HUES64 (cell line): ENCODE measurements around the gene RHOT2.
A peak's percentile ranks its signal among the peaks of the same experiment; 100 is the strongest.

Experiments used
- H3K27ac ChIP-seq: 2 replicates; pipeline ENCODE4 v1.7.0; 2013; ENCODE audit warnings: low read depth, low read length, inconsistent platforms
- H3K27me3 ChIP-seq: 2 replicates; pipeline ENCODE4 v1.6.1; 2013; ENCODE audit warnings: mild to moderate bottlenecking, low read length; ENCODE audit not compliant: insufficient read depth
- H3K36me3 ChIP-seq: 2 replicates; pipeline ENCODE4 v1.6.1; 2013; ENCODE audit warnings: mild to moderate bottlenecking, low read length; ENCODE audit not compliant: insufficient read depth
- H3K4me1 ChIP-seq: 2 replicates; pipeline ENCODE4 v1.6.1; 2013; ENCODE audit warnings: mild to moderate bottlenecking, low read length, moderate library complexity; ENCODE audit not compliant: insufficient read depth
- H3K4me3 ChIP-seq: 2 replicates; pipeline ENCODE4 v1.5.1; 2013; ENCODE audit warnings: mild to moderate bottlenecking, low read length, moderate library complexity
- H3K9ac ChIP-seq: 2 replicates; pipeline ENCODE4 v1.6.1; 2013; ENCODE audit warnings: mild to moderate bottlenecking, low read depth, low read length
- H3K9me3 ChIP-seq: 2 replicates; pipeline ENCODE4 v1.6.1; 2013; ENCODE audit warnings: low read depth, low read length; ENCODE audit not compliant: insufficient read depth
- WGBS: fragments of 150-250, 120-280 bp; methylation state at CpG from one replicate; pipeline ENCODE4 v1.1.7; 2013; ENCODE audit warnings: missing lambda C conversion rate; 5-methylcytosine and 5-hydroxymethylcytosine counted together

Gene RHOT2

DNA sequence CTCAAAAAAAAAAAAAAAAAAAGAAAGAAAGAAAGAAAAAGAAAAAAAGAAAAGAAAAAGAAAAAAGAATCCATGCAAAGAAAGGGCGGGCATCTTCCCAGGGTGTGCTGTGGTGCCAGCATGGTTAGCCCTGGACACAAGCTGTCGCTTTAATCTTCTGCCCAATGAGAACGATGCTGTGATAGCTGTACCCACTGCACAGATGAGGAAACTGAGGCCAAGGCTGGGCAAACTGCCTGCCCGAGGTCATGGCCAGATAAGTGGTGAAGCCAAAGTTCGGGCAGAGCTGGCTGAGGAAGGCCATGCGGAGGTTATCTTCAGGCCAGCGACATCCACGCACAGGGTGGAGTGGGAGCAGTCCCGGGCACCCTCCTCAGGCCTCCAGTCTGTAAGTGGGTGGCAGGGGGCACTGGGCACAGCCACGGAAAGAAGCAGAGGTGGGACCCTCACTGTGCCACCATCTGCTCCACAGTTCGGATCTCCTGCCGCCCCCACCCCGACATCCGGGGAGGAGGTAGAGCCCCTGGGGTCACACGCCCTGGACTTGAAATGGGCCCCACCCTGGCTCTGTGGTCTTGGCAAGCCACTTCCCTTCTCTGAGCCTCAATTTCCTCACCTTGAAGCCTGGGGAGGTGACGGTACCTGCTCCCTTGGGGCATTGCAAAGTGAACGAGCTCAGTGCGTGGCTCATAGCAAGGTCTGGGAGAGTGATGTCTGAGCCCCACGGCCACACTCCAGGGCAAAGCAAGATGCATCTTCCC lies 31.2 kb downstream of the RHOT2 start:
- Histone ChIP-seq H3K27ac (no peak overlapping the region), H3K36me3 (no peaks in the 10 kb centered on the region), H3K4me1 (no peaks in the 10 kb centered on the region), H3K9ac (no peak overlapping the region), H3K27me3 (peaks cover 97% of the 10 kb centered on the region), H3K4me3 (no peak overlapping the region), H3K9me3 (no peaks in the 10 kb centered on the region)
- 75% methylated on average over 19 of the region's 19 CpGs for WGBS

- H3K36me3 ChIP-seq, result no peaks in the 10 kb centered on the region
- peak overlapping the region; percentile 3; the same call in 1 of the 2 replicates for H3K4me3 ChIP-seq
- peaks cover 96% of the 10 kb centered on the region for H3K27me3 ChIP-seq
- H3K9ac ChIP-seq, result no peak overlapping the region
- no peaks in the 10 kb centered on the region for H3K4me1 ChIP-seq
- no peaks in the 10 kb centered on the region for H3K9me3 ChIP-seq
- H3K27ac ChIP-seq, result no peak overlapping the region
- 6% methylated on average over 76 of the region's 76 CpGs for WGBS
Measured at GRCh38 chr16:700684-701584, 33.0 kb downstream of the RHOT2 start.

DNA sequence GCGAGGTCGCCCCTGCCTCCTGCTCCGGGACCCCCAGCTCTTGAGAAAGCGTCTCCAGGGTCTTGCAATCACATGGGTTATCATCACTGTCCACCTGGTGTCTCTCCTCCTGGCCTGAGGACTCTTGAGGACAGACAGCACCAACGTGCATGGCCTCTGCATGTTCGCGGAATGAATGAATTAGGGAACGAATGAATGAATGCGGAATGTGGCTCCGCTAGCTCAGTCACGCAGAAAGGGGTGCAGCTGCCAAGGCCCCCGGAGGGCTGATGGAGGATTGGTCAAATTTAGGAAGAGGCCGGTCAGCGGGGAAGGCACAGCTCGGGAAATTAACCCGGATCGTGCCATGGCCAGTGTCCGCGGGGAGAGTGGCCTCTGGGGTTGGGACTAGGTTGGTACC lies 34.4 kb downstream of the RHOT2 start:
- Histone ChIP-seq H3K4me1 (no peaks in the 10 kb centered on the region), H3K36me3 (no peaks in the 10 kb centered on the region), H3K9ac (no peak overlapping the region), H3K27ac (no peak overlapping the region), H3K27me3 (peaks cover 97% of the 10 kb centered on the region), H3K4me3 (no peak overlapping the region), H3K9me3 (no peaks in the 10 kb centered on the region)
- WGBS, result 83% methylated on average over 19 of the region's 19 CpGs

DNA sequence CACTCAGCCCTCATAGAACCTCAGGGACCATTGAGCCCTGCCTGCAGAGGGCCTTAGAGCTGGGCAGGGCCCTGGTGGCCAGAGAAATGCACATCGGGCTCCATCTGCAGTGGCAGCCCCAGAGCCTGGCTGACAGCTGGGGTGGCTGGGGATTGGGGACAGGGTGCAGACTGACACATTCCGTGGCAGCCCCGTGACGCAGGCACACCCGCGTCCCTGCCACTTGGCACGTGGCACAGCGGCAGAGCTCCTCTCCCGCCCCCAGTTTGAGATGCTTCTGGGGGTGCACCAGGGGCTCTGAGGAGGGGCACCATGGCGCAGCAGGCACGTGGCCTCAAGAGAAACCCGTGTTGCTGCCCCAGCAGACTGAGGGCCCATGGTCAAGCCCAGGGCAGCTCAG lies 35.5 kb downstream of the RHOT2 start:
- Histone ChIP-seq H3K4me1 (no peaks in the 10 kb centered on the region), H3K9me3 (no peaks in the 10 kb centered on the region), H3K36me3 (no peaks in the 10 kb centered on the region), H3K27ac (no peak overlapping the region), H3K9ac (no peak overlapping the region), H3K4me3 (no peak overlapping the region), H3K27me3 (peaks cover 98% of the 10 kb centered on the region)
- 79% methylated on average over 12 of the region's 12 CpGs for WGBS

GRCh38 chr16:704047-704446 lies 36.1 kb downstream of the RHOT2 start:
- Histone ChIP-seq H3K4me1 (no peaks in the 10 kb centered on the region), H3K36me3 (no peaks in the 10 kb centered on the region), H3K27me3 (peaks cover 98% of the 10 kb centered on the region), H3K27ac (no peak overlapping the region), H3K9ac (no peak overlapping the region), H3K9me3 (no peaks in the 10 kb centered on the region), H3K4me3 (no peak overlapping the region)
- WGBS, result 85% methylated on average over 7 of the region's 7 CpGs

- Histone ChIP-seq H3K9ac (no peak overlapping the region), H3K36me3 (no peaks in the 10 kb centered on the region), H3K27ac (no peak overlapping the region), H3K27me3 (peaks cover 98% of the 10 kb centered on the region), H3K4me1 (no peaks in the 10 kb centered on the region), H3K4me3 (peak overlapping the region; percentile 35), H3K9me3 (no peaks in the 10 kb centered on the region)
- 19% methylated on average over 49 of the region's 50 CpGs for WGBS
Measured at GRCh38 chr16:704552-705380, 36.8 kb downstream of the RHOT2 start.

GRCh38 chr16:705431-706188 lies 37.7 kb downstream of the RHOT2 start, which contains the start of gene FBXL16:
Gene FBXL16 (minus strand): TSS chr16:705801. CDS start chr16:697405, 8,396 bp downstream.
- H3K27ac ChIP-seq, result no peak within 1 kb of the TSS
- WGBS, result 1% methylated on average over 115 of the region's 115 CpGs

DNA sequence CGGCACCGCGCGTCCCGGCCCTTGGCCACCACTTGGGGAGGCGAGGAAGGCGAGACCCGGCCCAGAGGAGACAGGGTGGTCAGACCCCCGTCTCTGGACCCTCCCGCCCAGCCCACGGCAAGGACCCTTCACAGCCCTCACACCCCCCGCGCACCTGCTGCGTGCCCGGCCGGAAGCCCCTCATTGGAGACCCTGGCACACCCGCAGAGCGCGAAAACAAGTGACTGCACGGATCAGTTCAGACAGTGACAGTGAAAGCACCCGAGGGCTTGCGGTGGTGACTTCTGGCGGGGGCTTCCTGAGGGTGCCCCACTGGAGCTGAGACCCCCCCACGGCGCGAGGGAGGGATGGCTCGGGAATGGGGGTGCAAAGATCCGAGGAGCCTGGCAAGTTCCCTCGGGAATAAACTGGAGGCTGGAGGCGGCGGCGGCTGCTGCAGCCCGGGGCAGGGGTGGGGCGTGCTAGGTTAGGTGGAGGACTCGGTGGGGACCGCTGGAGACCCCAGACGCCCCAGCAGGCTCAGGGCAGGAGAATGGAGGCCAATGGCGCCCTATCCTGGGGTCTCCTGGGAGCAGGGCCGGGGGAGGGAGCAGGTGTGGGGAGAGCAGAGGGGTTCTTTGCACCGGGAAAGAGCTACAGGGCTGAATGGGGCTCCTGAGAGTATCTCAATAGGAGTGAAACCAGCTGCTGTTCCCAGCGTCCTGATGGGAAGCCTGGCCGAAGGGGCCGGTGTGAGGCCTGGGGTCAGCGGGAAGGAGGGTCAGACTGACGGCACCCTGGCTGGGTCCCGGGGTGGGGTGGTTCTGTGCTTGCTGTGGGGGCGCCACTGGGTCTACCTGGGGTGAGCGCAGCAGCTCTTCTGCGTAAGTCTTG lies 38.5 kb downstream of the RHOT2 start:
- H3K4me3 ChIP-seq, result peak overlapping the region; percentile 51
- H3K36me3 ChIP-seq, result no peaks in the 10 kb centered on the region
- H3K4me1 ChIP-seq, result no peaks in the 10 kb centered on the region
- no peak overlapping the region for H3K27ac ChIP-seq
- 6% methylated on average over 49 of the region's 49 CpGs for WGBS
- no peak overlapping the region for H3K9ac ChIP-seq
- no peaks in the 10 kb centered on the region for H3K9me3 ChIP-seq
- H3K27me3 ChIP-seq, result peaks cover 97% of the 10 kb centered on the region

More at GRCh38 chr16:705431-706188, 37.7 kb downstream of the RHOT2 start, which contains the start of gene FBXL16:
- Histone ChIP-seq H3K27me3 (peaks cover 97% of the 10 kb centered on the region), H3K4me3 (peak within 1 kb of the TSS; percentile 54), H3K9ac (no peak within 1 kb of the TSS), H3K4me1 (no peaks in the 10 kb centered on the region), H3K9me3 (no peaks in the 10 kb centered on the region), H3K36me3 (no peaks in the 10 kb centered on the region)

DNA sequence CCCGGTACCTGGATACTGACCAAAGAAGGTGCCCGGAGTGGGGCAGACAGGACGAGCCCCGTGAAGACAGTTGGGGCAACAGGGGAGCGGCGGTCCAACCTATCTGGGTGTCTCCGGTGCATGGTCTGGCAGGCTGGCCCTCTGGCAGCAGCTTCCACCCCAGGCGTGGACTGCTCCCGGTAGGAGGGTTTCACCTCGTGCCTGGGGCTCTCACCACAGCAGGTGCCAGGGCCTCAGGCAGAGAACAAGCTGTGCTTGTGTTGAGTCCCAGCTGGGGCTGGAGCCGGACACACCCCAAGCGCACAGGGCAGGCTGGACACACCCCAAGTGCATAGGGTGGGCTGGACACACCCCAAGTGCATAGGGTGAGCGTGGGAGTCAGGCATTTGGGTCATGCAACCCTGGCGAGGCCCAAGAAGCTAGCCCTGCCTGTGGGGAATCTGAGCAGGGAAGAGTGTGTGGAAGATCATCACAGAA lies 39.2 kb downstream of the RHOT2 start:
- Histone ChIP-seq H3K9me3 (no peaks in the 10 kb centered on the region), H3K36me3 (no peaks in the 10 kb centered on the region), H3K27ac (no peak overlapping the region), H3K4me1 (no peaks in the 10 kb centered on the region), H3K27me3 (peaks cover 92% of the 10 kb centered on the region), H3K9ac (no peak overlapping the region), H3K4me3 (no peak overlapping the region; the same call in 1 of the 2 replicates)
- WGBS, result 44% methylated on average over 14 of the region's 14 CpGs
